Measurements from ENCODE around the gene PLCD1. TPM values are rescaled to one million over a fixed set of nuclear protein-coding genes. Genes with fewer than 3 reads are reported as not detected.

PLCD1 gene
- total RNA-seq, 1 donor from 2014 or later = 6.5 TPM

- Mint-ChIP-seq H3K4me1 (peaks cover 6% of the 10 kb centered on the region), H3K9me3 (no peaks in the 10 kb centered on the region), H3K4me3 (no peak overlapping the region), H3K27me3 (no peaks in the 10 kb centered on the region), H3K36me3 (ENCODE audit: low read depth) (peaks cover 20% of the 10 kb centered on the region), H3K27ac (no peak overlapping the region)
- DNase-seq (no peak), ATAC-seq (ENCODE audit: low read depth) (no peak)
- CTCF ChIA-PET = no interaction called here
- POLR2A ChIA-PET = no interaction called here
- intact Hi-C loops (cut with micrococcal nuclease) = no loop called here
- TF ChIP-seq, protein P1, sequence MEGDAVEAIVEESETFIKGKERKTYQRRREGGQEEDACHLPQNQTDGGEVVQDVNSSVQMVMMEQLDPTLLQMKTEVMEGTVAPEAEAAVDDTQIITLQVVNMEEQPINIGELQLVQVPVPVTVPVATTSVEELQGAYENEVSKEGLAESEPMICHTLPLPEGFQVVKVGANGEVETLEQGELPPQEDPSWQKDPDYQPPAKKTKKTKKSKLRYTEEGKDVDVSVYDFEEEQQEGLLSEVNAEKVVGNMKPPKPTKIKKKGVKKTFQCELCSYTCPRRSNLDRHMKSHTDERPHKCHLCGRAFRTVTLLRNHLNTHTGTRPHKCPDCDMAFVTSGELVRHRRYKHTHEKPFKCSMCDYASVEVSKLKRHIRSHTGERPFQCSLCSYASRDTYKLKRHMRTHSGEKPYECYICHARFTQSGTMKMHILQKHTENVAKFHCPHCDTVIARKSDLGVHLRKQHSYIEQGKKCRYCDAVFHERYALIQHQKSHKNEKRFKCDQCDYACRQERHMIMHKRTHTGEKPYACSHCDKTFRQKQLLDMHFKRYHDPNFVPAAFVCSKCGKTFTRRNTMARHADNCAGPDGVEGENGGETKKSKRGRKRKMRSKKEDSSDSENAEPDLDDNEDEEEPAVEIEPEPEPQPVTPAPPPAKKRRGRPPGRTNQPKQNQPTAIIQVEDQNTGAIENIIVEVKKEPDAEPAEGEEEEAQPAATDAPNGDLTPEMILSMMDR (IDR thresholded peaks at IDR 0.05) = no peak
These were observed 20.4 kb downstream of the PLCD1 start for GRCh38 chr3:38008971-38009580.

- Mint-ChIP-seq H3K4me3 (no peak overlapping the region), H3K9me3 (no peaks in the 10 kb centered on the region), H3K27ac (no peak overlapping the region), H3K36me3 (ENCODE audit: low read depth) (peaks cover 20% of the 10 kb centered on the region), H3K27me3 (no peaks in the 10 kb centered on the region), H3K4me1 (peaks cover 6% of the 10 kb centered on the region)
- intact Hi-C loops (cut with micrococcal nuclease) = no loop called here
- TF ChIP-seq, protein P1 (IDR thresholded peaks at IDR 0.05) = no peak
- ChIA-PET CTCF (no interaction called here), POLR2A (no interaction called here)
- no peak for DNase-seq
- no peak for ATAC-seq (ENCODE audit: low read depth)
These were observed 21.2 kb downstream of the PLCD1 start for GRCh38 chr3:38008191-38008701.

GRCh38 chr3:38007754-38008090 lies 21.7 kb downstream of the PLCD1 start:
- ATAC-seq (ENCODE audit: low read depth) = no peak
- CTCF ChIA-PET = no interaction called here
- peaks cover 6% of the 10 kb centered on the region for H3K4me1 Mint-ChIP-seq
- DNase-seq = no peak
- H3K4me3 Mint-ChIP-seq = no peak overlapping the region
- H3K27me3 Mint-ChIP-seq = no peaks in the 10 kb centered on the region
- no peaks in the 10 kb centered on the region for H3K9me3 Mint-ChIP-seq
- intact Hi-C loops (cut with micrococcal nuclease) = no loop called here
- no peak overlapping the region for H3K27ac Mint-ChIP-seq
- TF ChIP-seq, protein P1 (IDR thresholded peaks at IDR 0.05) = no peak
- H3K36me3 Mint-ChIP-seq (ENCODE audit: low read depth) = peaks cover 22% of the 10 kb centered on the region
- POLR2A ChIA-PET = no interaction called here

DNA sequence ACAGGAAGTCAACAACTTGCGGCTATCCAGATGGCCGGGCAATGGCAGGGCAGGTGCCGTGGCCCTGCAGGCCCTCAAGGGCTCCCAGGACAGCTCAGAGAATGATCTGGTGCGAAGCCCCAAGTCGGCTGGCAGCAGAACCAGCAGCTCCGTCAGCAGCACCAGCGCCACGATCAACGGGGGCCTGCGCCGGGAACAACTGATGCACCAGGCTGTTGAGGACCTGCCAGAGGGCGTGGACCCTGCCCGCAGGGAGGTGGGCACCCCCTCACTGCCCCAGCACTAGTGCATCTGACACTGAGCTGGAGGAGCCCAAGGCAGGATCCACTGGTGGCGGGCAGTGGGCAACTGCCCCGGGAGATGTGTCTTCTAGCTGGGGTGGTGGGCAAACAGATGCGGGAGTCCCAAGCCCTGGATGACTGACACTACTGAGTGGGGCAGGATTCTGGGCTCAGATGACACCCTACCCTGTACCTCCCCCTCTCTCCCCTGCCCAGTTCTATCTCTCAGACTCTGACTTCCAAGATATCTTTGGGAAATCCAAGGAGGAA lies 22.9 kb downstream of the PLCD1 start:
- POLR2A ChIA-PET = no interaction called here
- Mint-ChIP-seq H3K27ac (no peak overlapping the region), H3K27me3 (no peaks in the 10 kb centered on the region), H3K9me3 (no peaks in the 10 kb centered on the region), H3K36me3 (ENCODE audit: low read depth) (peaks cover 31% of the 10 kb centered on the region), H3K4me1 (peaks cover 6% of the 10 kb centered on the region), H3K4me3 (no peak overlapping the region)
- DNase-seq = no peak
- CTCF ChIA-PET = no interaction called here
- TF ChIP-seq, protein P1 (IDR thresholded peaks at IDR 0.05) = no peak
- intact Hi-C loops (cut with micrococcal nuclease) = no loop called here
- no peak for ATAC-seq (ENCODE audit: low read depth)

DNA sequence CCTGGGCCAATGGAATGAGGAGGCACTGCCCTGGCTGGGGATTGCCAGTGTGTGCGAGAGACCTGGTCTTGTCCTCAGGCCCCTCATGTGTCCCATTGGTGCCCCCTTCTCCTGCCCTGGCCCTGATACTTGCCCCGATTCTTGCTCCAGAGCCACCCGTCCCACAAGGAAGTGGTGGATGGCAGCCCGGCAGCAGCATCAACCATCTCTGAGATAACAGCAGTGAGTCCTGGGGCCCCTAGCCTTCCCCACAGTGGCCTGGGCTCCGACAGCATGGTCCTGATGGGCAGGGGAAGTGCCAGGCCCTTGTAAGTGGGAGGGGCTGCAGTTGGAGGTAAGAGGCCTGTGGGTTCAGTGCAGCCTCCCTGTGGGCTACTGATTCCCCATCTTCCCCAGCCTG lies 23.4 kb downstream of the PLCD1 start:
- intact Hi-C loops (cut with micrococcal nuclease) = no loop called here
- no peak overlapping the region for H3K4me3 Mint-ChIP-seq
- POLR2A ChIA-PET = no interaction called here
- H3K27me3 Mint-ChIP-seq = no peaks in the 10 kb centered on the region
- DNase-seq = no peak
- CTCF ChIA-PET = no interaction called here
- TF ChIP-seq, protein P1 (IDR thresholded peaks at IDR 0.05) = no peak
- no peaks in the 10 kb centered on the region for H3K9me3 Mint-ChIP-seq
- peaks cover 6% of the 10 kb centered on the region for H3K4me1 Mint-ChIP-seq
- peaks cover 31% of the 10 kb centered on the region for H3K36me3 Mint-ChIP-seq (ENCODE audit: low read depth)
- no peak for ATAC-seq (ENCODE audit: low read depth)
- H3K27ac Mint-ChIP-seq = no peak overlapping the region

Measured in activated B cell treated with CpG ODN at 0.5 μM for 24 hours (primary cell).